H1 (cell line): ENCODE measurements around the gene KRTAP17-1. TPM values are rescaled to one million over a fixed set of nuclear protein-coding genes. Genes with fewer than 3 reads are reported as not detected.

Experiments
- CREB1 ChIP-seq: IDR thresholded peaks from 2 replicates; pipeline ENCODE4 v1.6.1; 2012; ENCODE audit warnings: inconsistent platforms
- CTCF ChIP-seq, 3 experiments: IDR thresholded peaks; 1 replicate in 2 of 3; 2 replicates in 1 of 3; pipeline versions ENCODE4 v1.5.1 to v1.6.1; 2011; ENCODE audit warnings: low read length in 3 of 3, mild to moderate bottlenecking in 3 of 3, inconsistent platforms in 2 of 3, low read depth in 1 of 3, moderate library complexity in 1 of 3; ENCODE audit not compliant: insufficient read depth in 1 of 3; ENCODE audit errors: control extremely low read depth in 1 of 3
- EGR1 ChIP-seq: IDR thresholded peaks from 2 replicates; pipeline ENCODE4 v1.6.1; 2011; ENCODE audit warnings: low read depth, low read length, borderline replicate concordance
- EZH2 ChIP-seq: fragments of 200-600 bp; sonication (generic); IDR thresholded peaks from 2 replicates; pipeline ENCODE4 v1.7.1; 2012; ENCODE audit warnings: low read depth, mild to moderate bottlenecking, moderate library complexity, low read length, inconsistent platforms; ENCODE audit not compliant: severe bottlenecking
- GTF2F1 ChIP-seq: IDR thresholded peaks from 2 replicates; pipeline ENCODE4 v1.6.1; 2012; ENCODE audit warnings: low read depth, low read length, improper control_type of control experiment, borderline replicate concordance
- HDAC2 ChIP-seq, 2 experiments: fragments of 300-600 bp in 1 of 2; sonication (generic) in 1 of 2; IDR thresholded peaks; 2 replicates each; pipeline ENCODE4 v1.6.1; 2011 to 2012; ENCODE audit warnings: low read depth in 2 of 2, low read length in 2 of 2, mild to moderate bottlenecking in 2 of 2, moderate library complexity in 2 of 2, borderline replicate concordance in 1 of 2, inconsistent platforms in 1 of 2
- RXRA ChIP-seq: IDR thresholded peaks from 2 replicates; pipeline ENCODE4 v1.6.1; 2011; ENCODE audit warnings: low read depth, mild to moderate bottlenecking, low read length, moderate library complexity; ENCODE audit not compliant: insufficient read depth
- SIRT6 ChIP-seq: IDR thresholded peaks from one replicate; pipeline ENCODE4 v1.7.1; 2012; ENCODE audit warnings: low read length, inconsistent platforms
- polyA plus RNA-seq, 7 experiments: library from polyadenylated mRNA; depleted of rRNA in 3 of 7; stranded (reverse) in 5 of 7; unstranded in 2 of 7; fragments of >200 nt in 5 of 7; fragments of 200-250 nt in 2 of 7; gene quantifications; 1 replicate in 5 of 7; 2 replicates in 1 of 7; 4 replicates in 1 of 7; pipeline versions ENCODE4 v1.2.1 to v1.2.3, GENCODE V29; 2011 to 2013; ENCODE audit warnings: missing spikeins in 2 of 7, mixed read lengths in 2 of 7
- total RNA-seq: library from RNA; stranded (reverse); fragmentation: NEBNext Ultra II Directional; extraction: Animal tissue kit (Norgen Biotek cat#: 25700); gene quantifications from 2 replicates; pipeline ENCODE4 v1.2.1, GENCODE V29; 2021
- TF ChIP-seq, protein P1 (sequence below): fragments of 300-600 bp; sonication (generic); IDR thresholded peaks from 2 replicates; pipeline ENCODE4 v1.7.1; 2012; ENCODE audit warnings: low read length, moderate library complexity, mild to moderate bottlenecking, inconsistent platforms; ENCODE audit not compliant: insufficient replicate concordance

The KRTAP17-1 gene
- total and polyA plus RNA-seq, 2 of the 8 experiments (the other 6 are each of a cell fraction or from before 2014, with no cell fraction given), result not detected

GRCh38 chr17:41363881-41364280, 48.4 kb upstream of the KRTAP17-1 start (continued):
- TF ChIP-seq, protein P1, sequence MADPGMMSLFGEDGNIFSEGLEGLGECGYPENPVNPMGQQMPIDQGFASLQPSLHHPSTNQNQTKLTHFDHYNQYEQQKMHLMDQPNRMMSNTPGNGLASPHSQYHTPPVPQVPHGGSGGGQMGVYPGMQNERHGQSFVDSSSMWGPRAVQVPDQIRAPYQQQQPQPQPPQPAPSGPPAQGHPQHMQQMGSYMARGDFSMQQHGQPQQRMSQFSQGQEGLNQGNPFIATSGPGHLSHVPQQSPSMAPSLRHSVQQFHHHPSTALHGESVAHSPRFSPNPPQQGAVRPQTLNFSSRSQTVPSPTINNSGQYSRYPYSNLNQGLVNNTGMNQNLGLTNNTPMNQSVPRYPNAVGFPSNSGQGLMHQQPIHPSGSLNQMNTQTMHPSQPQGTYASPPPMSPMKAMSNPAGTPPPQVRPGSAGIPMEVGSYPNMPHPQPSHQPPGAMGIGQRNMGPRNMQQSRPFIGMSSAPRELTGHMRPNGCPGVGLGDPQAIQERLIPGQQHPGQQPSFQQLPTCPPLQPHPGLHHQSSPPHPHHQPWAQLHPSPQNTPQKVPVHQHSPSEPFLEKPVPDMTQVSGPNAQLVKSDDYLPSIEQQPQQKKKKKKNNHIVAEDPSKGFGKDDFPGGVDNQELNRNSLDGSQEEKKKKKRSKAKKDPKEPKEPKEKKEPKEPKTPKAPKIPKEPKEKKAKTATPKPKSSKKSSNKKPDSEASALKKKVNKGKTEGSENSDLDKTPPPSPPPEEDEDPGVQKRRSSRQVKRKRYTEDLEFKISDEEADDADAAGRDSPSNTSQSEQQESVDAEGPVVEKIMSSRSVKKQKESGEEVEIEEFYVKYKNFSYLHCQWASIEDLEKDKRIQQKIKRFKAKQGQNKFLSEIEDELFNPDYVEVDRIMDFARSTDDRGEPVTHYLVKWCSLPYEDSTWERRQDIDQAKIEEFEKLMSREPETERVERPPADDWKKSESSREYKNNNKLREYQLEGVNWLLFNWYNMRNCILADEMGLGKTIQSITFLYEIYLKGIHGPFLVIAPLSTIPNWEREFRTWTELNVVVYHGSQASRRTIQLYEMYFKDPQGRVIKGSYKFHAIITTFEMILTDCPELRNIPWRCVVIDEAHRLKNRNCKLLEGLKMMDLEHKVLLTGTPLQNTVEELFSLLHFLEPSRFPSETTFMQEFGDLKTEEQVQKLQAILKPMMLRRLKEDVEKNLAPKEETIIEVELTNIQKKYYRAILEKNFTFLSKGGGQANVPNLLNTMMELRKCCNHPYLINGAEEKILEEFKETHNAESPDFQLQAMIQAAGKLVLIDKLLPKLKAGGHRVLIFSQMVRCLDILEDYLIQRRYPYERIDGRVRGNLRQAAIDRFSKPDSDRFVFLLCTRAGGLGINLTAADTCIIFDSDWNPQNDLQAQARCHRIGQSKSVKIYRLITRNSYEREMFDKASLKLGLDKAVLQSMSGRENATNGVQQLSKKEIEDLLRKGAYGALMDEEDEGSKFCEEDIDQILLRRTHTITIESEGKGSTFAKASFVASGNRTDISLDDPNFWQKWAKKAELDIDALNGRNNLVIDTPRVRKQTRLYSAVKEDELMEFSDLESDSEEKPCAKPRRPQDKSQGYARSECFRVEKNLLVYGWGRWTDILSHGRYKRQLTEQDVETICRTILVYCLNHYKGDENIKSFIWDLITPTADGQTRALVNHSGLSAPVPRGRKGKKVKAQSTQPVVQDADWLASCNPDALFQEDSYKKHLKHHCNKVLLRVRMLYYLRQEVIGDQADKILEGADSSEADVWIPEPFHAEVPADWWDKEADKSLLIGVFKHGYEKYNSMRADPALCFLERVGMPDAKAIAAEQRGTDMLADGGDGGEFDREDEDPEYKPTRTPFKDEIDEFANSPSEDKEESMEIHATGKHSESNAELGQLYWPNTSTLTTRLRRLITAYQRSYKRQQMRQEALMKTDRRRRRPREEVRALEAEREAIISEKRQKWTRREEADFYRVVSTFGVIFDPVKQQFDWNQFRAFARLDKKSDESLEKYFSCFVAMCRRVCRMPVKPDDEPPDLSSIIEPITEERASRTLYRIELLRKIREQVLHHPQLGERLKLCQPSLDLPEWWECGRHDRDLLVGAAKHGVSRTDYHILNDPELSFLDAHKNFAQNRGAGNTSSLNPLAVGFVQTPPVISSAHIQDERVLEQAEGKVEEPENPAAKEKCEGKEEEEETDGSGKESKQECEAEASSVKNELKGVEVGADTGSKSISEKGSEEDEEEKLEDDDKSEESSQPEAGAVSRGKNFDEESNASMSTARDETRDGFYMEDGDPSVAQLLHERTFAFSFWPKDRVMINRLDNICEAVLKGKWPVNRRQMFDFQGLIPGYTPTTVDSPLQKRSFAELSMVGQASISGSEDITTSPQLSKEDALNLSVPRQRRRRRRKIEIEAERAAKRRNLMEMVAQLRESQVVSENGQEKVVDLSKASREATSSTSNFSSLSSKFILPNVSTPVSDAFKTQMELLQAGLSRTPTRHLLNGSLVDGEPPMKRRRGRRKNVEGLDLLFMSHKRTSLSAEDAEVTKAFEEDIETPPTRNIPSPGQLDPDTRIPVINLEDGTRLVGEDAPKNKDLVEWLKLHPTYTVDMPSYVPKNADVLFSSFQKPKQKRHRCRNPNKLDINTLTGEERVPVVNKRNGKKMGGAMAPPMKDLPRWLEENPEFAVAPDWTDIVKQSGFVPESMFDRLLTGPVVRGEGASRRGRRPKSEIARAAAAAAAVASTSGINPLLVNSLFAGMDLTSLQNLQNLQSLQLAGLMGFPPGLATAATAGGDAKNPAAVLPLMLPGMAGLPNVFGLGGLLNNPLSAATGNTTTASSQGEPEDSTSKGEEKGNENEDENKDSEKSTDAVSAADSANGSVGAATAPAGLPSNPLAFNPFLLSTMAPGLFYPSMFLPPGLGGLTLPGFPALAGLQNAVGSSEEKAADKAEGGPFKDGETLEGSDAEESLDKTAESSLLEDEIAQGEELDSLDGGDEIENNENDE, result no peak
- TF ChIP-seq RXRA (no peak), CREB1 (no peak), HDAC2 (IDR thresholded peaks at IDR 0.05; ENCODE audit: borderline replicate concordance in 1 of 2, low read depth in 2 of 2, low read length in 2 of 2) (no peak), EGR1 (no peak), SIRT6 (no peak), CTCF (IDR thresholded peaks at IDR 0.05; ENCODE audit: control extremely low read depth in 1 of 3, insufficient read depth in 1 of 3, low read depth in 1 of 3, low read length in 3 of 3) (no peak), EZH2 (no peak), GTF2F1 (no peak)
